Measurements from ENCODE around the gene SLC35G2. TPM values are rescaled to one million over a fixed set of nuclear protein-coding genes. Genes with fewer than 3 reads are reported as not detected.

SLC35G2 gene
- polyA plus RNA-seq, 1 donor from 2014 or later = 6.8 TPM

DNA sequence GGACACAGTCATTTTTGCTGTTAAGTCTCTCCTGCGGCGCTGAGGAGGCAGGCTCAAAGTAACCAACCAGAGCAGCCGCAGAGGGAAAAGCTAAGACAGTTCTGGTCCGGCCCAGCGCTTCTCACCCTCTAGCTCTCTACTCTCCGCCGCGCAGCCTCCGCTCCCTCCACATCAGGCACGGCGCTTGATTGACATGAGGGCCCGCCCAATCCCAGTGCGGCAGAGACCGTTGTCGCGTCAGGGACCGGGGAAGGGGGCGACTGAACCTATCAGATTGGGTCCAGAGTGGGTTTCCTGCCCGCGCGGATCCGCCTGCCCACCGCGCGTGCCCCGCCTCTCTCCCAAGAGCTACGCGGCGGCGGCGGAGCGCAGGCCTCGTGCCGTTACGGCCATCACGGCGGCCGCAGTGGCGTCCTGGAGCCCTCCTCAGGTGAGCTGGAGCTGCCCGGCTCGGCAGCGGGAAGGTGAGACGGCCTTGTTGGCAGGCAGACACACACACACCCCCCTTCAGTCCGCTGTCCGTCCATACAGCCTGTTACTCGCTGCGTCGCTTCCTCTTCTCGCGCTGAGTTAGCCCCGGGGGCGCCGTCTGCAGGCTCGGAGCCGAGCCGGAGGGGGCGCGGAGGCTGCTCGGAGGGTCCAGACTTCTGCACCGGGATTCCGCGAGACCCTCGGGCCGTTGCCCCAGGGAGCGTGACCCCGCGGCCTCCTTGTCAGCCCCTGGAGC is 43.1 kb downstream of the SLC35G2 start, which contains the start of gene NCK1:
NCK1 (plus strand) TSS at position 319 of the 727 bp plus-strand sequence. CDS start 65,794 bp downstream, outside the sequence.
- H3K9ac ChIP-seq (ENCODE audit: low read length) = peak within 1 kb of the TSS; percentile 91
- peak within 1 kb of the TSS; percentile 85 for H2AFZ ChIP-seq (ENCODE audit: low read depth, low read length)

DNA sequence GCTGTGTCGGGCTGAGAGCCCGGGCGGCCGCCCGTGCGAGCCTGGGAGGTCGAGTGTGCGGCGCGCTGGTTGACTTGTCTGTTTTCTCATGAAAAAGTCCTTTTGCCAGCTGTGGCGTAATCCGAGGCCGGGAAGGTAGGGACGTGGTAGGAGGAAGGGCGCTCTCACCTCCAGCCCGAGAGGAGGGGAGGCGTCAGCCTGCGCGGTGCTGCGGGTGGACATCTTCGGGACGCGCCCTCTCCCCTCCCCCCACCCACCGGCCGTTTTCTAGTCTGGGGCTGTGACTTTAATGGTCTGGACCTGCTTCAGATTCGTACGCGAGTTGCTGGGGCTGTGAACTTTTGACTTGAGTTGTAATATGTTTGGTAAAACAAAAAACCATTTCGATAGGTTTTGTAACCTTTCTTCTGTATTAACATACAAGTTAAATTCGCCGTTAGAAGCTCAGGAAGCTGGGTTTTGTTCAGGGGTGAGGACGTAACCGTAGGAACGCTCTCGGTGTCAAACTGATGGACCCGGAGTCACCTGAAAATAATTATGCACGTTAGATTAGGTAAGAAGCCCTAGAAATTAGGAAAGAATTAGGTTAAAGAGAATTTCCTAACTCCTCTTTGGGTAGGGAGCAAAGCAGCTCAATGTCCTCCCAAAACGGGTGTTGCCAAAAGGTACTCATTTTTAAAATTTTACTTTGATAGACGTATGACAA is 43.8 kb downstream of the SLC35G2 start:
- H3K79me2 ChIP-seq (replicated peaks; ENCODE audit: insufficient read depth, low read length) = peaks cover 34% of the 10 kb centered on the region
- no peak for TF ChIP-seq EP300 (conservative IDR thresholded peaks at IDR 0.05; ENCODE audit: poor library complexity, severe bottlenecking)
- TF ChIP-seq, protein P1, sequence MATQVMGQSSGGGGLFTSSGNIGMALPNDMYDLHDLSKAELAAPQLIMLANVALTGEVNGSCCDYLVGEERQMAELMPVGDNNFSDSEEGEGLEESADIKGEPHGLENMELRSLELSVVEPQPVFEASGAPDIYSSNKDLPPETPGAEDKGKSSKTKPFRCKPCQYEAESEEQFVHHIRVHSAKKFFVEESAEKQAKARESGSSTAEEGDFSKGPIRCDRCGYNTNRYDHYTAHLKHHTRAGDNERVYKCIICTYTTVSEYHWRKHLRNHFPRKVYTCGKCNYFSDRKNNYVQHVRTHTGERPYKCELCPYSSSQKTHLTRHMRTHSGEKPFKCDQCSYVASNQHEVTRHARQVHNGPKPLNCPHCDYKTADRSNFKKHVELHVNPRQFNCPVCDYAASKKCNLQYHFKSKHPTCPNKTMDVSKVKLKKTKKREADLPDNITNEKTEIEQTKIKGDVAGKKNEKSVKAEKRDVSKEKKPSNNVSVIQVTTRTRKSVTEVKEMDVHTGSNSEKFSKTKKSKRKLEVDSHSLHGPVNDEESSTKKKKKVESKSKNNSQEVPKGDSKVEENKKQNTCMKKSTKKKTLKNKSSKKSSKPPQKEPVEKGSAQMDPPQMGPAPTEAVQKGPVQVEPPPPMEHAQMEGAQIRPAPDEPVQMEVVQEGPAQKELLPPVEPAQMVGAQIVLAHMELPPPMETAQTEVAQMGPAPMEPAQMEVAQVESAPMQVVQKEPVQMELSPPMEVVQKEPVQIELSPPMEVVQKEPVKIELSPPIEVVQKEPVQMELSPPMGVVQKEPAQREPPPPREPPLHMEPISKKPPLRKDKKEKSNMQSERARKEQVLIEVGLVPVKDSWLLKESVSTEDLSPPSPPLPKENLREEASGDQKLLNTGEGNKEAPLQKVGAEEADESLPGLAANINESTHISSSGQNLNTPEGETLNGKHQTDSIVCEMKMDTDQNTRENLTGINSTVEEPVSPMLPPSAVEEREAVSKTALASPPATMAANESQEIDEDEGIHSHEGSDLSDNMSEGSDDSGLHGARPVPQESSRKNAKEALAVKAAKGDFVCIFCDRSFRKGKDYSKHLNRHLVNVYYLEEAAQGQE (IDR thresholded peaks at IDR 0.05; ENCODE audit: borderline replicate concordance) = peak; percentile 16
- H3K27ac ChIP-seq (ENCODE audit: low read length) = peak overlapping the region; percentile 92

More for the DNA sequence above, 43.1 kb downstream of the SLC35G2 start, which contains the start of gene NCK1:
- Histone ChIP-seq H3K4me3 (ENCODE audit: low read length) (peak within 1 kb of the TSS; percentile 91), H3K36me3 (ENCODE audit: insufficient read depth, low read length) (no peaks in the 10 kb centered on the region), H3K79me2 (replicated peaks; ENCODE audit: insufficient read depth, low read length) (peaks cover 27% of the 10 kb centered on the region), H3K27me3 (ENCODE audit: insufficient read depth, low read depth, low read length) (no peaks in the 10 kb centered on the region), H3K9me3 (ENCODE audit: low read length) (no peaks in the 10 kb centered on the region), H3K27ac (ENCODE audit: low read length) (peak within 1 kb of the TSS; percentile 92), H3F3A (ENCODE audit: insufficient read depth, low read length, poor library complexity, severe bottlenecking) (no peaks in the 10 kb centered on the region), H3K9me2 (ENCODE audit: insufficient read depth, low read length) (no peaks in the 10 kb centered on the region), H3K4me2 (ENCODE audit: low read length) (peak within 1 kb of the TSS; percentile 96), H4K20me1 (ENCODE audit: insufficient read depth) (no peaks in the 10 kb centered on the region)
- TF ChIP-seq, protein P1 (IDR thresholded peaks at IDR 0.05; ENCODE audit: borderline replicate concordance) = peak; percentile 55
- TF ChIP-seq TAF1 (IDR thresholded peaks at IDR 0.05; ENCODE audit: low read depth) (peak; percentile 68), RAD21 (conservative IDR thresholded peaks at IDR 0.05) (peak; percentile 33), POLR2AphosphoS5 (IDR thresholded peaks at IDR 0.05) (peak; percentile 92), EP300 (conservative IDR thresholded peaks at IDR 0.05; ENCODE audit: poor library complexity, severe bottlenecking) (peak; percentile 65), MXI1 (conservative IDR thresholded peaks at IDR 0.05; ENCODE audit: poor library complexity, severe bottlenecking) (peak; percentile 82), SMC3 (conservative IDR thresholded peaks at IDR 0.05; ENCODE audit: poor library complexity) (no peak), EZH2 (IDR thresholded peaks at IDR 0.05; ENCODE audit: borderline replicate concordance, insufficient read depth, low read length, poor library complexity, severe bottlenecking) (no peak)
- TF ChIP-seq, protein P2, sequence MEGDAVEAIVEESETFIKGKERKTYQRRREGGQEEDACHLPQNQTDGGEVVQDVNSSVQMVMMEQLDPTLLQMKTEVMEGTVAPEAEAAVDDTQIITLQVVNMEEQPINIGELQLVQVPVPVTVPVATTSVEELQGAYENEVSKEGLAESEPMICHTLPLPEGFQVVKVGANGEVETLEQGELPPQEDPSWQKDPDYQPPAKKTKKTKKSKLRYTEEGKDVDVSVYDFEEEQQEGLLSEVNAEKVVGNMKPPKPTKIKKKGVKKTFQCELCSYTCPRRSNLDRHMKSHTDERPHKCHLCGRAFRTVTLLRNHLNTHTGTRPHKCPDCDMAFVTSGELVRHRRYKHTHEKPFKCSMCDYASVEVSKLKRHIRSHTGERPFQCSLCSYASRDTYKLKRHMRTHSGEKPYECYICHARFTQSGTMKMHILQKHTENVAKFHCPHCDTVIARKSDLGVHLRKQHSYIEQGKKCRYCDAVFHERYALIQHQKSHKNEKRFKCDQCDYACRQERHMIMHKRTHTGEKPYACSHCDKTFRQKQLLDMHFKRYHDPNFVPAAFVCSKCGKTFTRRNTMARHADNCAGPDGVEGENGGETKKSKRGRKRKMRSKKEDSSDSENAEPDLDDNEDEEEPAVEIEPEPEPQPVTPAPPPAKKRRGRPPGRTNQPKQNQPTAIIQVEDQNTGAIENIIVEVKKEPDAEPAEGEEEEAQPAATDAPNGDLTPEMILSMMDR (IDR thresholded peaks at IDR 0.05; ENCODE audit: poor library complexity, severe bottlenecking) = peak; percentile 56

More for the DNA sequence above, 43.8 kb downstream of the SLC35G2 start:
- Histone ChIP-seq H3K9me3 (ENCODE audit: low read length) (no peaks in the 10 kb centered on the region), H2AFZ (ENCODE audit: low read depth, low read length) (peak overlapping the region; percentile 85), H4K20me1 (ENCODE audit: insufficient read depth) (no peaks in the 10 kb centered on the region), H3K27me3 (ENCODE audit: insufficient read depth, low read depth, low read length) (no peaks in the 10 kb centered on the region), H3K4me3 (ENCODE audit: low read length) (peak overlapping the region; percentile 91), H3K9ac (ENCODE audit: low read length) (peak overlapping the region; percentile 91), H3K36me3 (ENCODE audit: insufficient read depth, low read length) (no peaks in the 10 kb centered on the region), H3K4me2 (ENCODE audit: low read length) (peak overlapping the region; percentile 96), H3K9me2 (ENCODE audit: insufficient read depth, low read length) (no peaks in the 10 kb centered on the region), H3F3A (ENCODE audit: insufficient read depth, low read length, poor library complexity, severe bottlenecking) (no peaks in the 10 kb centered on the region)

All from neural cell (in vitro differentiated cells).